ENCODE results near the gene PRRG2. TPM values are rescaled to one million over a fixed set of nuclear protein-coding genes. Genes with fewer than 3 reads are reported as not detected.

PRRG2 gene
- polyA plus RNA-seq, 1 donor from 2014 or later: 0.26 TPM

DNA sequence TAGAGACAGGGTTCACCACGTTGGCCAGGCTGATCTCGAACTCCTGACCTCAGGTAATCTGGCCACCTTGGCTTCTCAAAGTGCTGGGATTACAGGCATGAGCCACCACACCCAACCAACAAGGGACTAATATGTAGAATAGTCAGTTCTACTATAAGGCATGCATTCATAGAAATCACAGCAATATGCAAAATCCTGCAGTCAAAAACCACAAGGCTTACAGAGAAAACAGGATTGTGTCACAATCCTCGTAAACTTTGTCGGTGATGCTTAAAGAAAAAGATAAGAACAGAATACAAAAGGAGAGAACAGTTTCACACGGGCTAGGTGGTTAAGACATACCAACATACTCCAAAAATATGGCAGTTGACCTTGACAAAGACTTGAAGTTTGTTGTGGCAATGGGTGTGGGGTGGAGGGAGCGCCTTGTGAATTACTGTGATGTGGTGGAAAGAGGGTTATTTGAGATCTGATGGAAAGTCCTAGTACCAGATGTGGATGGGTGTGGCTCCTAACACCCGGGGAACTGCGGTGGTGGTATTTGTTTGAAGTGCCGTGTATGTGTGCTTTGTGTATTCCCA is 13.2 kb upstream of the PRRG2 start:
- Mint-ChIP-seq H3K4me1 (peaks cover 30 to 37% (median 35%) of the 10 kb centered on the region in 3 donors), H3K36me3 (peaks cover 4% of the 10 kb centered on the region), H3K4me3 (peak overlapping the region; percentile 40 to 73 (median 60)), H3K9me3 (no peaks in the 10 kb centered on the region), H3K27ac (peak overlapping the region; percentile 86 to 93 (median 89)), H3K27me3 (no peaks in the 10 kb centered on the region)

DNA sequence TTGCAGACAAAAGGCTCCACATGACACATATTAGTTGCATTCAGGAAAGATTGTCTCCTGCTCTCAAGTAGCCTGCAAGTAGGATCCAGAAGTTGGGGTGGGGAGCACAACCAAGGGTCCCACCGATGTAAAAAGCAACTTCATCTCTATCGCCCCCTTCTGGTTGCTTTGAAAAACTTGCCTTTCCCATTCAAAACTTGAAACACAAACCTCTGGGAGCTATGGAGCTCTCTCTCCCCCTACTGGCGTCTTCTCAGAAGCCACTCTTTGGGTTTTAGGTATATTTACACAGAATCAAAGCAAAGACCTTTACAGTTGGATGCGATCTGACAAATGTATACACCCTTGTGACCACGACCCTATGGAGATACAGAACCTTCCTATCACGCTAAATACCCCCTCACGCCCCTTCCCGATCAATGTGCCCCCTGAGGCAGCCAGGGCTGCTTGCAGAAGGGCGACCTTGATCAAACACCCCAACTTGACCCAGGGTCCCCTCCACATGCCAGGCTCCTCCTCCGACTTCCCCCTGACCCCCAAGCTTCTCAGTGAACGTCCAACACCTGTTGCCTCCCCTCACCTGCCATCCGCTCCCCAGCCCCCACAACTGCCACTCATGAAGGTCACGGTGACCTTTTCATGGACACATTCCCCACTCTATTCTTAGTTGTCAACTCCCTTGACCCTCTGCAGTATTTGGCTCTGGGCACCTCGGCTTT is 10.8 kb upstream of the PRRG2 start:
- Mint-ChIP-seq H3K27ac (peak overlapping the region; percentile 21 to 89 (median 83)), H3K9me3 (no peaks in the 10 kb centered on the region), H3K36me3 (peaks cover under 1% of the 10 kb centered on the region), H3K4me1 (peaks cover 21 to 25% (median 22%) of the 10 kb centered on the region in 3 donors), H3K4me3 (peak overlapping the region in 3 of 4 donors; percentile 11 to 72 (median 34)), H3K27me3 (no peaks in the 10 kb centered on the region)

DNA sequence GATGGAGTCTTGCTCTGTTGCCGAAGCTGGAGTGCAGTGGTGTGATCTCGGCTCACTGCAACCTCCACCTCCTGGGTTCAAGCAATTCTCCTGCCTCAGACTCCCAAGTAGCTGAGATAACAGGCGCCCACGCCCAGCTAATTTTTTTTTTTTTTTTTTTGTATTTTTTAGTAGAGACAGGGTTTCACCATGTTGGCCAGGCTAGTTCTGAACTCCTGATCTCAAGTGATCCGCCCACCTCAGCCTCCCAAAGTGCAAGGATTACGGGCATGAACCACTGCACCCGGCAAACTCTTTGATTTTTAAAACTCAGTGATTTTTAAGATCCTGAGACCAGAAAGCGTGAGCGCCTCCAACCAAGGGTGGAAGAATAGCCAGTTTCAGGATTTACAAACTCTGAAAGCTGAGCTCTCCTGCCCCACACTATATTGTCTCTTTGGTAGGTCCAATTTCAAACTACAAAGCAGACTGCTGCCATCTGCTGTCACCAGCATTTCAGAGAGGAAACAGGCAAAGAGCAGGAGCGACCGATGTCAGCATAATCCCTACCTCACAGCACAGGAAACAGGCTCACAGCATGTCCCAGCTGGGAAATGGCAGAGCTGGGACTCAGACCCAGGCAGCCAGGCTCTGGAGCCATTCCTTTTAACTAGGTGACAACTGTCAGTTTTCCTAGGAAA is 10.0 kb upstream of the PRRG2 start:
- peak overlapping the region in 1 of 4 donors; percentile 9 for H3K4me3 Mint-ChIP-seq
- peak overlapping the region in 1 of 3 donors; percentile 59 for H3K27ac Mint-ChIP-seq
- no peaks in the 10 kb centered on the region for H3K36me3 Mint-ChIP-seq

DNA sequence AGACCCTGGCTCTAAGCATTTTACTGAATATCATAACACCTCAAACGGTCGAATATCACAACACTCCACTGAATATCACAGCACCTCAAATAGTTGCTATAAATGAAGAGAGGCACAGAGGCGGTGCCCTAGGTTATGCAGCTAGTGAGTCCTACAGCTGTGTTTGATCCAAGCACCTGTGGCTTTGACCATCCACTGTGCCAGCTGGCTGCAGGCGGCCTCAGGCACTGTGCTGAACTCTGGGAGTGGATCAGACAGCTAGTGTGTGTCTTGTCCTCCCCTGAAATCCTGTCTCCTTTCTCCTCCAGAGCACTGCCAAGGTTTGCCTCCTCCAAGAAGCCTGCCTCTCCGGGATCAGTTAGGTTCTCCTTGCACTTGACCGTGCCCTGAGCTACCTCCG is 8.1 kb upstream of the PRRG2 start:
- Mint-ChIP-seq H3K4me1 (peaks cover 12 to 20% (median 18%) of the 10 kb centered on the region in 3 donors), H3K4me3 (no peak overlapping the region), H3K9me3 (no peaks in the 10 kb centered on the region), H3K27ac (no peak overlapping the region), H3K36me3 (no peaks in the 10 kb centered on the region), H3K27me3 (no peaks in the 10 kb centered on the region)

More for the DNA sequence above, 10.0 kb upstream of the PRRG2 start:
- H3K9me3 Mint-ChIP-seq: no peaks in the 10 kb centered on the region
- no peaks in the 10 kb centered on the region for H3K27me3 Mint-ChIP-seq
- H3K4me1 Mint-ChIP-seq: peaks cover 21 to 24% (median 22%) of the 10 kb centered on the region in 3 donors

DNA sequence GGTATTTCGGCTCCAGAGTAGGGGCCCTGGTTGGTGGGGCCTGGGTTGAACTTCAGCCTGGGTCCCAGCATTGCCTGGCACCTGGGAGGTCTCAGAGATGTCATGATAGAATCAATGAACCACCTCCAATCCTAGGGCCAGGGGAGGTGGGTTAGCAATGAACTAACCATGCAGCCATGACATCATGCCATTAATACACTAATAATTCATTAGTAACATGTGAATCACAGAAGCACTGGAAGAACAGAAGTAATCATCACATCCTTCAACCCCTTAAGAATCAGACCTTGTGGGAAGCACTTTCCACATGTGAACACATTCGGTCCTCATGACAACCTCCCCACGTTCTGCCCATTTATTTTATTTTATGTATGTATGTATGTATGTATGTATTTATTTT is 7.7 kb upstream of the PRRG2 start:
- no peak overlapping the region for H3K27ac Mint-ChIP-seq
- no peaks in the 10 kb centered on the region for H3K9me3 Mint-ChIP-seq
- peaks cover 8 to 17% (median 14%) of the 10 kb centered on the region in 3 donors for H3K4me1 Mint-ChIP-seq
- H3K4me3 Mint-ChIP-seq: no peak overlapping the region
- H3K27me3 Mint-ChIP-seq: no peaks in the 10 kb centered on the region
- no peaks in the 10 kb centered on the region for H3K36me3 Mint-ChIP-seq

DNA sequence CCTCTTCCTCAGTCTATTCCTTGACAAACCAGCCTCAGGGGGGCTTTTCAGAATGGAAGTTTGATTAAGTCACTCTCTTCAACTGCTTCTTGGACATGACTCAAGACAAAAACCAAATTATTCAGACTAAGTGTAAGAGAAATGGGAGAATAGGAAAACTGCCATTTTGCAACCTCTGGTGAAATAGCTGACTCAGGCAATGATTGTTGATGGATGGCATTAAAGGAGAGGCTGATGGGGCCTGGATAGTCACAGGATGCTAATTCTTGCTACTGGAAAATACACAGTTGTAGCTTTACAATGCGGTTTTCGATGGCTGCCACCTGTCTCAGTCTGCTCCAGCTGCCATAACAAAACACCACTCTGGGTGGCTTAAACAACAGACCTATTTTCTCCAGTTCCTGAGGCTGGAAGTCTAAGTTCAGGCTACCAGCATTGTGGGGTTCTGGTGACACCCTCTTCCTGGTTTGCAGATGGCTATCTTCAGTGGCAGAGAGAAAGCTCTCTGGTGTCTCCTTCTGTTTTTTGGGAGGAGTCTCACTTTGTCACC is 6.8 kb upstream of the PRRG2 start:
- H3K36me3 Mint-ChIP-seq: no peaks in the 10 kb centered on the region
- H3K9me3 Mint-ChIP-seq: no peaks in the 10 kb centered on the region
- no peak overlapping the region for H3K4me3 Mint-ChIP-seq
- H3K27me3 Mint-ChIP-seq: no peaks in the 10 kb centered on the region
- no peak overlapping the region for H3K27ac Mint-ChIP-seq
- H3K4me1 Mint-ChIP-seq: peaks cover 12 to 20% (median 15%) of the 10 kb centered on the region in 3 donors

DNA sequence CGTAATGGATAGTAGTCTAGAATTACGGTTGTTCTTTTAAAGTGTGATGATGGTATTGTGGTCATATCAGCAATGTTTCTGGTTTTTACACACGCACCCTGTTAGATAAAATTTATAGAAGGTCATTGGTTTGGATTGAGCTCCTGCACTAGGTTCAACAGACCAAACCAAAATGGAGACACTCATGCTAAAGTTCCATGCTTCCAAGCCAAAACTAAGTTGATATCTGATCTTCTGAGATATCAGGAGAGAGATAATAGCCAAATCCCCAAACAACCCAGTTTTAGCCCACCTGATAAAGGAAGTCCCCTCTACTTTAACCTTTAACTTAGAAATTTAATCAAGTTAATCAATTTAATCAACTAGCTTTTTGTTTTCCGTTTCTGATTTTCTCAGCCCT is 1.9 kb upstream of the PRRG2 start:
- H3K27ac Mint-ChIP-seq: peak overlapping the region in 1 of 3 donors; percentile 64
- no peaks in the 10 kb centered on the region for H3K36me3 Mint-ChIP-seq
- peak overlapping the region; percentile 89 to 99 (median 95) for H3K4me3 Mint-ChIP-seq
- H3K27me3 Mint-ChIP-seq: no peaks in the 10 kb centered on the region
- no peaks in the 10 kb centered on the region for H3K9me3 Mint-ChIP-seq
- peaks cover 16 to 20% (median 16%) of the 10 kb centered on the region in 3 donors for H3K4me1 Mint-ChIP-seq

DNA sequence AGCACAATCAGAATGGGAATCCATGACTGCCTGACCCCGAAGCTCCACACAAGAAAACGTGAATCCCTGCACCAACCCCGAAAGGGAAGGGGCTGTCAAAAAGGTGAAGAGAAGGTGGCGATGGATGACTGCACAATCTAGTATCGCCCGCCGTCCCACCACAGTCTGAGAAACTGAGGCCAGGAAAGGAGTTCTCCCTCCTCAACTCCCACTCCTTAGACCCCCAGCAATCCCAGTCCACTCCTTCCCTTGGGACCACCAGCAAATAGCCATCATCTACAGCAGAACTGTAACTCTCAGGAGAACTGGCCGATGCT is 1.2 kb upstream of the PRRG2 start:
- Mint-ChIP-seq H3K4me1 (peaks cover 16 to 20% (median 16%) of the 10 kb centered on the region in 3 donors), H3K27ac (peak overlapping the region; percentile 76 to 94 (median 90)), H3K27me3 (no peaks in the 10 kb centered on the region), H3K4me3 (peak overlapping the region; percentile 89 to 99 (median 95)), H3K36me3 (no peaks in the 10 kb centered on the region), H3K9me3 (no peaks in the 10 kb centered on the region)

DNA sequence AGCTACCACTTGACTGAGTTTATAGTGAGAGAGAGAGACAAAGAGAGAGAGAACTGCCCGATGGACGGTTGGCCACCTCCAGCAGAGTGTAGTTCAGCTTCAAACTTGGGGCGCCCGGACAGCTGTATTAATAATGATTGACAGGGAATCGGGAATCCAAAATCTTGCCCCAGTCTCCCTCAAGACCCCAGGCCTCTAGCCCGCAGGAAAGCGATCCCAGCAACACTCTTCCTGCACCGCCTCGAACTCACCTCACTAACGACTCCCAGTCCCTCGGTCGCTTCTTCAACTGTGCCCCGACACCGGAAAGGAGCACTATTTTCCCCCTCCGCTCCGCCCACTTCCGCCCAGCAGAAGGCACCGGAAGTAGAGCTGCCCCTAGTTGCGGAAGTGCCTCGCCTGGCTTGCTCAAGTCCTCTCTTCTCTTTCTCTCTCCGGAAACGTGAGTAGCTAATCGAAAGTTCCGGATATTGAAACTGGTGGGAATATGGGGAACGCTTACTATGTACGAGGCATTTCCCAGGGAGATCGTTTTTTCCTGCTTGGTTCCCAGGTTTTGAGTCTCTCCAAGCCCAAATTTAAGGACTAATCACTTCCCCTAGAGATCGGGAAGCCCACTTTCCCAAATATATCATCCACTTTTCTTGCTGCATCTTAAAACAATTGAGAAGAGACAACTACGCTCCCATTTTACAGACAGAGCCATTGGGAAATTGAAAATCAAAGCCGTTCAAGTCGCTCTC is 681 bp upstream of the PRRG2 start, which contains the start of gene NOSIP:
Gene NOSIP (minus strand): TSS at position 293 of the 743 bp plus-strand sequence. CDS start 19,865 bp downstream, outside the sequence.
- peaks cover 16 to 20% (median 16%) of the 10 kb centered on the region in 3 donors for H3K4me1 Mint-ChIP-seq

DNA sequence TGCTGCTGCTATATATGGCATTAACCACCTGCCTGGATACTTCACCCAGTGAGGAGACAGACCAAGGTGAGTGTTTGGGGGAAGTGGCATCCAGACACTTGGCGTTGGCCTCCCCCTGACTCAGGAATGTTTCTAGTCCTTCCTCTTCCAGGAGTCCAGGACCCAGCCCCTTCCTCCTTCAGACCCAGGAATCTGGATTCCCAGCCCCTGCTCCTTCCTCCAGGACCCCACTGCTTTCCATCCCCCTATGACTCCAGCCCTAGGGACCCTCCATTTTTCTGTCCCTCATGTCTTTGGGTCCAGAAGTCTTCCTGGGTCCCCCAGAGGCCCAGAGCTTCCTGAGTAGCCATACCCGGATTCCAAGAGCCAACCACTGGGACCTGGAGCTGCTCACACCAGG is 2.1 kb downstream of the PRRG2 start:
- no peaks in the 10 kb centered on the region for H3K36me3 Mint-ChIP-seq

More for the DNA sequence above, 681 bp upstream of the PRRG2 start, which contains the start of gene NOSIP:
- Mint-ChIP-seq H3K27ac (peak within 1 kb of the TSS; percentile 76 to 94 (median 90)), H3K36me3 (no peaks in the 10 kb centered on the region), H3K27me3 (no peaks in the 10 kb centered on the region), H3K9me3 (no peaks in the 10 kb centered on the region), H3K4me3 (peak within 1 kb of the TSS; percentile 89 to 99 (median 95))

DNA sequence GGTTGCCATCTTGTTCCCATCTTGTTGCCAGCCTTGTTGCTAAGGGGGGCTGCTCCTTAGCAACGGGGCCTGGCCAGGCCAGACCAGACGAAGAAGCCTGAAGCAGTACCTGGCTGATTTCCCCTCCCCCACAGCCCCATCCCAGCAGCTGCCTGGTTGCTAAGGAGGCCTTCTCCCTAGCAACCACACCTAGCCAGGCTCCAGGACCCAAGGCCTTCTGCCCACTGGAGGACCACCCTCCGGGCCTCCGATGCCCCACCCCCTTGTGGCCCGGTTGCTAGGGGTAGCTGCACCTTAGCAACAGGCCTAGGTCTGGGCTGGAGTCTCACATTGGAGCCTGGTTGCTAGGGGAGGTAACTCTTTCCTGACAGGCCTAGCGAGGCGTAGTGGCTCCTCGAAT is 3.9 kb downstream of the PRRG2 start:
- Mint-ChIP-seq H3K27me3 (no peaks in the 10 kb centered on the region), H3K4me1 (peaks cover 7 to 12% (median 11%) of the 10 kb centered on the region in 3 donors), H3K27ac (no peak overlapping the region), H3K9me3 (no peaks in the 10 kb centered on the region), H3K4me3 (no peak overlapping the region), H3K36me3 (peaks cover 2% of the 10 kb centered on the region)

More for the DNA sequence above, 2.1 kb downstream of the PRRG2 start:
- H3K27me3 Mint-ChIP-seq: no peaks in the 10 kb centered on the region
- H3K4me3 Mint-ChIP-seq: no peak overlapping the region
- H3K4me1 Mint-ChIP-seq: peaks cover 15 to 16% (median 16%) of the 10 kb centered on the region in 3 donors
- no peak overlapping the region for H3K27ac Mint-ChIP-seq
- H3K9me3 Mint-ChIP-seq: no peaks in the 10 kb centered on the region

DNA sequence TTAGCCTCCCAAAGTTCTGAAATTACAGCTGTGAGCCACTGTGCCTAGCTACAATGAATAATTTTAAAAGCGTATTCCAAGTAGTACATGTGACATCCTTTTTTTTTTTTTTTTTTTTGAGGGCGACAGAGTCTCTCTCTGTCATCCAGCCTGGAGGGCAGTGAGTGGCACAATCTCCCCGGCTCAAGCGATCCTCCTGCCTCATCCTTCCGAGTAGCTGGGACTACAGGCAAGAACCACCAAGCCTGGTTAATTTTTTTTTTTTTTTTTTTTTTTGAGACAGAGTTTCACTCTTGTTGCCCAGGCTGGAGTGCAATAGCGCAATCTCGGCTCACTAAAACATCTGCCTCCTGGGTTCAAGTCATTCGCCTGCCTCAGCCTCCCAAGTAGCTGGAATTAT is 6.1 kb downstream of the PRRG2 start:
- H3K27ac Mint-ChIP-seq: no peak overlapping the region
- H3K4me3 Mint-ChIP-seq: peak overlapping the region in 2 of 4 donors; percentile 14 to 17
- H3K36me3 Mint-ChIP-seq: peaks cover 2% of the 10 kb centered on the region
- peaks cover 0 to 9% (median 7%) of the 10 kb centered on the region in 3 donors for H3K4me1 Mint-ChIP-seq
- H3K9me3 Mint-ChIP-seq: no peaks in the 10 kb centered on the region
- no peaks in the 10 kb centered on the region for H3K27me3 Mint-ChIP-seq

DNA sequence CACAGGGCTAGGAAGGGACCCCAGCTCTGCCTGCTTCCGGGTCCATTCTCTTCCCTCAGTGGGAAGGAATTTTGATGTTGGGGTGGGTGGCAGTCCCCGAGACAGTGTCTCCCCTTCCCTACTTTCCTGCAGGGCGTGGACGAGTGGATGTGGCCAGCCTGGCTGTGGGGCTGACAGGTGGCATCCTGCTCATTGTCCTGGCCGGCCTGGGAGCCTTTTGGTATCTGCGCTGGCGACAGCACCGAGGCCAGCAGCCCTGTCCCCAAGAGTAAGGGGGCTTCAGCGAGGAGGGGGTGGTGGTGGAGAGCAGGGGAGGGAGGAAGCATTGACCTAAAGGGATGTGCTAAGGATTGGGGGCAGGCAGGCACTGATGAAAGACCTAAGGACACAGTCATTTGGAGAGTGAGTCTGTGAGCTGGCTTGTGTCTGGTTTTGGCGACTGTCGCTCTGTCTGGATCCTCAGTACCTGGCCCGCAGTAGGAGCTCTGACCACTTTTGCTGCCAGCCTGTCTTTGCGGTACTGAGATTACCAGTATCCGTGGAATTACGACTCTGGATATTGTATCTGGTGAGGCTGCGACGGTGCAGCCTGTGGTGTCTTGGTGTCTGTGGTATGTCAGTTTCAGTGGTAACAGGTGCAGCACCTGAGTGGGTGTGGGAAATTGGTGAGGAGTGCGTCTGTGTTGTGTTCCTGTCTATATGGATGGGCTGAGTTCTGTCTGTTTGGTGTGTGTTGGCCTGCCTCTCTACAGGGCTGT is 7.4 kb downstream of the PRRG2 start:
- peak overlapping the region in 3 of 4 donors; percentile 7 to 78 (median 23) for H3K4me3 Mint-ChIP-seq
- H3K4me1 Mint-ChIP-seq: peaks cover 4 to 19% (median 14%) of the 10 kb centered on the region in 3 donors
- peaks cover 2% of the 10 kb centered on the region for H3K36me3 Mint-ChIP-seq
- H3K9me3 Mint-ChIP-seq: no peaks in the 10 kb centered on the region
- peak overlapping the region in 2 of 3 donors; percentile 27 to 28 for H3K27ac Mint-ChIP-seq
- H3K27me3 Mint-ChIP-seq: no peaks in the 10 kb centered on the region

DNA sequence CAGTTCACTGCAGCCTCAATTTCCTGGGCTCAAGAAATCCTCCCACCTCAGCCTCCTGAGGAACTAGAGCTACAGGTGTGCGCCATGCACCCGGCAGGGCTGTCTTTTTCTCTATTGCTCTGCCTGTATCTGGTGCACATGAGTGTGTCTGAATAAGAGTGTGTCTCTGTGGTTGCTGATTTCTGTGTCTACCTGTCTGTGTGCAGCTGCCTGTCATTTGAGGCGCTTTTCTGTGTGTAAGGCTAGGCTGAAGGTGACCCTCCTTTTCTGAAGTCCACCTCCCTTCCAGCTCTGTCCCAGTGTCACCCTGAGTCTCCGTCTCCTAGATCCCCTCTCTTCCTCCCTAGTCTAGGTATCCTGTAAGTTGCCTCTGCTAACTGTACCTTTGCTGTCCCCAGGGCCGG is 8.4 kb downstream of the PRRG2 start:
- H3K4me3 Mint-ChIP-seq: peak overlapping the region in 2 of 4 donors; percentile 39 to 56
- H3K27me3 Mint-ChIP-seq: no peaks in the 10 kb centered on the region
- H3K27ac Mint-ChIP-seq: peak overlapping the region in 2 of 3 donors; percentile 64 to 85
- H3K4me1 Mint-ChIP-seq: peaks cover 10 to 25% (median 19%) of the 10 kb centered on the region in 3 donors
- peaks cover 2% of the 10 kb centered on the region for H3K36me3 Mint-ChIP-seq
- H3K9me3 Mint-ChIP-seq: no peaks in the 10 kb centered on the region
